Erythroblast (primary cell): ENCODE results near the gene LHPP.

Experiments
- DNase-seq, 2 experiments: peaks; one replicate each; lab custom pipeline; 2025; lab: John Stamatoyannopoulos, UW
- GATA1 ChIP-seq: IDR thresholded peaks from 2 replicates; pipeline ENCODE4 v1.6.1; 2011; ENCODE audit warnings: low read depth, mild to moderate bottlenecking, control low read depth, low read length, moderate library complexity
- POLR2A ChIP-seq: IDR thresholded peaks from 2 replicates; pipeline ENCODE4 v1.6.1; 2011; ENCODE audit warnings: mild to moderate bottlenecking, low read length

The LHPP gene

GRCh38 chr10:124566222-124566888 is 104.7 kb downstream of the LHPP start:
- DNase-seq = no peak
- no peak for TF ChIP-seq GATA1
- TF ChIP-seq POLR2A = no peak

DNA sequence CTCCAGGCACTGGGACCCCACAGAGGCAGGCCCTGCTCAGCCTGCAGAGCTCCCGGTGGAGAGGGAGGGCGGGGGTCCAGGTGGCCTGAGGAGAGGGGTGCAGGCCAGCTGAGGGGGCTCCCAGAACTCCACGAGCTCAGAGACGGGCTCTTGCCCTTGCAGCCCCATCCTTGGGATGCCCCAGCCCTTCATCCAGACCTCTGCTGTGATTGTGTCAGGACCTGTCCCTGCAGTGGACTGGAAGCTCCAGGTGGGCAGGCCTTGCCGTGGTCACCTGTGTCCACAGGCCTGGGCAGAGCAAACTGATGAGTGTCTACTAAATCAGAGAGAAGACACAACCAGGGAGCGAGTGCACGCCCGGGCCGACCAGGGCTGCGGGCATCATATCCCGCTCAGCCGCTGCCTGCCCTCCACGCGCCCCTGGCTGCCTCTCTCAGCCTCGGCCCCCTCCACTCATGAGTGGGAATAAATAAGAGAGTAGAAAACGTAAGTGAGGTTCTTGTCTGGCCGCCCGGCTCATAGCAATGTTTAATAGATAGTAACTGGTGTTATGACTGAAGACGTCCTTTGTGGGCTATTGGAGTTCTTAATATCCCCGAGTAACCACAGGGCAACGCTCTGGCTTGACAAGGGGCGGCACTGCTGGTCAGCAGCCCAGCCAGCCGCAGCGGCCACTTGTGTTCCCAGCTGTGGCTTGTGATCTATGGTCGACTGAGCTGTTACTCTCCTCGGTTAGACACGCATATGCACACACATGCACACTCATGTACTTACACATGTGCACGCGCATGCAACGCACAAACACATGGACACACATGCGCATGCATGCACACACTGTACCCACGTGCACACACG is 105.6 kb downstream of the LHPP start:
- no peak for TF ChIP-seq POLR2A
- TF ChIP-seq GATA1 = no peak

GRCh38 chr10:124568339-124568738 is 106.7 kb downstream of the LHPP start:
- TF ChIP-seq POLR2A (no peak), GATA1 (no peak)
- DNase-seq = no peak

More for the DNA sequence above, 105.6 kb downstream of the LHPP start:
- DNase-seq = no peak

- no peak for DNase-seq
- TF ChIP-seq GATA1 (no peak), POLR2A (no peak)
These were observed 107.4 kb downstream of the LHPP start for GRCh38 chr10:124568848-124569622.

- DNase-seq = no peak
- TF ChIP-seq GATA1 (no peak), POLR2A (no peak)
These were observed 108.2 kb downstream of the LHPP start for GRCh38 chr10:124569623-124570470.

DNA sequence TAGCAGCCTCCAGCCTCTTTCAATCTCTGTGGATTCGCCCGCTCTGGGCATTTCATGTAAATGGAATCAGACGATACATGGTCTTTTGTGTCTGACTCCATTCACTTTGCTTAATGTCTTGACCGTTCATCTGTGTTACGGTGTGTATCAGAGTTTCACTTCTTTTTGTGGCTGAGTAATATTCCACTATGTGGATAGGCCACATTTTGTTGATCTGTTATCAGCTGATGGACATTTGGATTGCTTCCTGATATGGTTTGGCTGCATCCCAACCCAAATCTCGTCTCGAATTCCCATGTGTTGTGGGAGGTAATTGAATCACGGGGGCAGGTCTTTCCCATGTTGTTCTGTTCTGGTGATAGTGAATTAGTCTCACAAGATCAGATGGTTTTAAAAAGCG is 109.0 kb downstream of the LHPP start:
- TF ChIP-seq GATA1 (no peak), POLR2A (no peak)
- no peak for DNase-seq

GRCh38 chr10:124572751-124573150 is 111.1 kb downstream of the LHPP start:
- no peak for TF ChIP-seq POLR2A
- TF ChIP-seq GATA1 = no peak
- no peak for DNase-seq

DNA sequence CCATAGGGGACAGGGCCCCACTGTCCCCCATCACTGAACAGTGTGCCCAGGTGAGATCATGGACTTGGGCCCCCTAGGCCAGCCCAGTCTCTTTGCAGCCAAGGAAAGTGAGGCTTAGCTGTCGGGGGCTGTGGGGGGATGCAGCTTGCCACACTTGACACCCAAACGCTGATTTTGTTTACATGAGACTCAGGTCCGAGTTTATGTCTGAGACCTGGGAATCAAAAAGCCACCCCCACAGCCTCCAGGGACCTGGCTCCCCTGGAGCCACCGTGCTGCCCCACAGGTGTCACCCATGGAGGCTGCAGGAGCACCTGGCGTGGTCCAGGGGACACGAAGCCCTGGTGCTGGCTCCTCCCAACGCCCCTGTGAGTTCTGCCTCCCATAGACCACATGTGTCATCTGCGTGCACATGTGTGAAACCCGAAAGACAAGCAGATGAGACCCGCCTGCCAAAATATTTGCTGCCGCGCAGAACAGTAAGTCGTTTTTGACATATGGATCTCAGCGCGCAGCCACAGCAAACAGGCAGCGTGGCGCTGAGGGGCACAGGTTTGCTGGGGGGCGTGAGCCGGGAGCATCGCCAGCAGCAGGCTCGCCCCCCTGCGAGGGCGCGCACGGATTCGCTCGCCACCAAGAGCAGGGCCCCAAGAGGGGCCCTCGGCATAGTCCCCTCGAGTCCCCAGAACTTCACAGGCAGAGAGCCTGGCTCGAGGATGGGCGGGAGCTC is 112.3 kb downstream of the LHPP start:
- no peak for TF ChIP-seq GATA1
- no peak for TF ChIP-seq POLR2A
- no peak for DNase-seq

- no peak for TF ChIP-seq GATA1
- TF ChIP-seq POLR2A = no peak
These were observed 112.9 kb downstream of the LHPP start for GRCh38 chr10:124574456-124575070.

DNA sequence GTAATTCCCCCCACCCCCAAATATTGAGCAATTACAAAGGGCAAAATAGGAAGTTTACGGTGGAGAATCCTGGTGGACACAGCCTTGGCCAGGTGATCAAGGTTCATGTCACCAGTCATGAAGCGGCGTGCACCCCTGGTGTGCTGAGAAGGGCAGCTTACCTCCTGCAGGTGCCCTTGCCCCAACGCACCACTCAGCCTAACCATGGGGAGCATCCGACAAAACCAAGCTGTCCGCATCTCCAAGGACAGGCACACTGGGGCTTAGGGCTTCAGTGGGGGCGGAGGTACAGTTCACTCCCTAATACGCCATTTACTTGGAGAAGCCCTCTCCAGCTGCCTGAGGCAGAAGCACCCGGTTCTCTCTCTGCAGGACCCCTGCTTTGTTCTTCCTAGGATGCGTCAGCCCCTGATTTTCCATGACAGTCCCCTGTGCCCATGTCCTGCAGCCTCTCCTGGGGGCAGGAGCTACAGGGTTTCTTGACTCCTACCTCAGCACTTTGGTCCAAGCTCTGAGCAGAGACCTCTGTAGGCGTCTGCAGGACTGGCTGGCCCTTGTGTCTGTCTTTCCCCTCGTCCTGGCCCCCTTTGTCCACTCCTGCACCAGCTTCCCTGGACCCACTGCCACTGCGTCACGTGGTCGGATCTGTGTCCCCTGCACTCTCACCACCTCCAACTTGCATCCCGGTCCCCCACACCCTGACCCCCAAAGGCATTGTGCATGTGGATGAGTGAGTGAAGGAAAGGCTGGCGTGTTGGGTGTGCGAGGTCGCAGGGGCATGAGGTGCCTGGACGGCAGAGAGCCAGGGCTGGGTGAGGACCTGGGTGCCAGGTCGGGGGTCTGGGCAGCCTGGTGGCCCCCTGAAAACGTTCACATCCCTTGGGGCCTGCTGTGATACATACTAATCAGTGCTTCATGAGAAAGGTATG is 113.7 kb downstream of the LHPP start:
- TF ChIP-seq POLR2A (no peak), GATA1 (no peak)
- DNase-seq = no peak

More at GRCh38 chr10:124574456-124575070, 112.9 kb downstream of the LHPP start:
- no peak for DNase-seq
